ENCODE measurements around the gene DCDC2C. TPM values are rescaled to one million over a fixed set of nuclear protein-coding genes. Genes with fewer than 3 reads are reported as not detected.
A peak's percentile ranks its signal among the peaks of the same experiment; 100 is the strongest.

Gene DCDC2C
- total RNA-seq, 3 donors from 2014 or later: 0.35 TPM; not detected in 2

DNA sequence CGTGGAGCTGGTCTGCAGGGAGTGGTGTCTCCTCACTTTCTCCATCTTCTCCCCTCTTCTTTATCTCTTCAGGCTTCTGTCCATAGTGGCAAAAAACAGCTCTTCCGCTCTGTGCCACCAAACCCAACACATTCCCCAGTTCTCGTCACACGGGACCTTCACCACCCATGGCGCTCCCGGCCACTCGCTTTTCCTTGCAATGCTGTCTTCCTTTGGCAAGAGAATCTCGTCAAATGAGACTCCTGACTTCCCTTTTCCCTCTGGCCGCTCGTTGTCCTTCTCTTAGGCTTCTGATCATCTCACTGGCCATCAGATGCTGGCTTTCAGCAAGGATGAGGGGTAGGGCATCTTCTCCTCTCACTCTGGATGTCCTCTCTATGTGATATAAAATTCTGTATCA is 72.9 kb downstream of the DCDC2C start:
- H3K36me3 ChIP-seq (ENCODE audit: low read depth): no peaks in the 10 kb centered on the region
- intact Hi-C loops (cut with DNase I, micrococcal nuclease): no loop called here
- H3K4me3 ChIP-seq: no peak overlapping the region
- no peak for ATAC-seq
- no peak for DNase-seq
- no peaks in the 10 kb centered on the region for H3K9me3 ChIP-seq
- H3K4me1 ChIP-seq (ENCODE audit: low read depth): no peaks in the 10 kb centered on the region
- TF ChIP-seq, protein P1, sequence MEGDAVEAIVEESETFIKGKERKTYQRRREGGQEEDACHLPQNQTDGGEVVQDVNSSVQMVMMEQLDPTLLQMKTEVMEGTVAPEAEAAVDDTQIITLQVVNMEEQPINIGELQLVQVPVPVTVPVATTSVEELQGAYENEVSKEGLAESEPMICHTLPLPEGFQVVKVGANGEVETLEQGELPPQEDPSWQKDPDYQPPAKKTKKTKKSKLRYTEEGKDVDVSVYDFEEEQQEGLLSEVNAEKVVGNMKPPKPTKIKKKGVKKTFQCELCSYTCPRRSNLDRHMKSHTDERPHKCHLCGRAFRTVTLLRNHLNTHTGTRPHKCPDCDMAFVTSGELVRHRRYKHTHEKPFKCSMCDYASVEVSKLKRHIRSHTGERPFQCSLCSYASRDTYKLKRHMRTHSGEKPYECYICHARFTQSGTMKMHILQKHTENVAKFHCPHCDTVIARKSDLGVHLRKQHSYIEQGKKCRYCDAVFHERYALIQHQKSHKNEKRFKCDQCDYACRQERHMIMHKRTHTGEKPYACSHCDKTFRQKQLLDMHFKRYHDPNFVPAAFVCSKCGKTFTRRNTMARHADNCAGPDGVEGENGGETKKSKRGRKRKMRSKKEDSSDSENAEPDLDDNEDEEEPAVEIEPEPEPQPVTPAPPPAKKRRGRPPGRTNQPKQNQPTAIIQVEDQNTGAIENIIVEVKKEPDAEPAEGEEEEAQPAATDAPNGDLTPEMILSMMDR (IDR thresholded peaks at IDR 0.05): no peak

GRCh38 chr2:3777966-3778365 is 74.6 kb downstream of the DCDC2C start:
- Histone ChIP-seq H3K36me3 (ENCODE audit: low read depth) (no peaks in the 10 kb centered on the region), H3K4me1 (ENCODE audit: low read depth) (no peaks in the 10 kb centered on the region), H3K9me3 (no peaks in the 10 kb centered on the region), H3K4me3 (no peak overlapping the region)
- intact Hi-C loops (cut with DNase I, micrococcal nuclease): no loop called here
- ATAC-seq (no peak), DNase-seq (no peak)
- TF ChIP-seq, protein P1 (IDR thresholded peaks at IDR 0.05): no peak

GRCh38 chr2:3778851-3779495 is 75.6 kb downstream of the DCDC2C start:
- H3K36me3 ChIP-seq (ENCODE audit: low read depth): no peaks in the 10 kb centered on the region
- intact Hi-C loops (cut with DNase I, micrococcal nuclease): no loop called here
- no peak for DNase-seq
- ATAC-seq: no peak
- H3K4me1 ChIP-seq (ENCODE audit: low read depth): no peaks in the 10 kb centered on the region
- TF ChIP-seq, protein P1 (IDR thresholded peaks at IDR 0.05): no peak
- H3K9me3 ChIP-seq: no peaks in the 10 kb centered on the region
- no peak overlapping the region for H3K4me3 ChIP-seq

DNA sequence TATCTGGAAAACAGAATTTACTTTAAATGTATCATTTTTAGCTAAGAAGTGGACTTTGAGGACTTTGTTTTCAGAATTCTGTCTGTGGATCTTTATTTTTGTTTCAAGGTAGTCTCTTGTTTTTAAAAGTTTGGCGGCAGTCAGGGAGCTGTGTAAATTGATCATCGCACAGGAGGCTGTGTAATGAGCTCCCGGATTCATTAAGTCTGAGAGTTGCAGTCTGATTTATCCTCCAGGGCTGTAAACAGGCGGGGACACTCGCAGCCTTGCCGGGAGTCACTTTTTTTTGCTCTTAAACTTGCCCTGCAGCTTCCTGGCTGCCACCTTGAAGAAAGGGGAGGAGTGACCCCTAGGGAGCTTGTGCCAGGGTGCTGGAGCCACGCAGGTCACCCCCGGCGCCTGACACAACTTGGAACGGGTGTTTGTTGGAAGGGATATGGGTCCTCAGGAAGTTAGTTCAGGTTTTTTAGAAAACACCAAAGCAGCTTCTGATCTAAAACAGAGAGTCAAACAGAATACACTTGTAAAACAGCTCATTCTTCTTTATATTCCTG is 76.2 kb downstream of the DCDC2C start:
- intact Hi-C loops (cut with DNase I, micrococcal nuclease): no loop called here

DNA sequence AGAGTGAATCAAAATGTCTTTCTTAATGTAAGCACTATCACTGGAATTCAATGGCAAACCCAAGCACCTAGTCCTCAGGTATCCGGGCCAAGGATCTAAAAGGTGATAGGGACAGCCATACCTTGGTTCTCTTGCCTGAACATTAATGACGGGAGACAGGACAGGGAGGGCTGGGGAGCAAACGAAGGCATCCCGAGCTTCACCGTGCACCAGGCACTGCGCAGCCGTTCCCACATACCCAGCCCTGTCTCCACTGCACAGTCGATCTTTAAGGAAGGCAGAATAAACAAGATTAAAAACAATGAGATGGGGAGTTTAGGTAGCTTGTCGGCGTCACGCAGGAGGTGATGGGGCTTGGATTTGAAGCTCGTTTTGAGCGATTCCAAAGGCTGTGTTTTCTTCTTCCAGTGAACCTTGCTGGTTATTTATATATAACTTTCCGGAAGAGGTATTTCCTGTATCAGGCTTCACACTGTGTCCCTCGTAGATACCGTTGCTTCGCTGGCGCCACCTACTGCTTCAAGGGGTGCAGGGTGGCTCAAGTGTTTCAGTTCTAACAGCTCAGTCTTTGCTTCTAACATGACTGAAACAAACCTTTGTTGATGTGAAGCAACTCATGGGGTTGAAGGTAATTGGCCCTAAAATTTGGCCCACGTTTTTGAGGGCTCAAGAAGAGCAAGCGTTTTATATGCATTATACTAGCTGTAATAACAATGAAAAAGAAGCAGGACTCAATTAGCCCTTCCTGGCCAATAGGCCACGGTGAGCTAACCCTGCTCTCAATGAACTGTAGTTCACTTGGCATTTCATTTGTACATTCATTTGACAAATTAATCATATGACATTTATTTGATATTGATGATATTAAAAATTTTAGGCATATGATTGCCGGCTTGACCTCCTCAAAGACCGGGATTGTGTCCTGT is 77.4 kb downstream of the DCDC2C start:
- DNase-seq (peak in 2 of 3 donors; percentile 37 to 52), ATAC-seq (peak; percentile 72)
- TF ChIP-seq, protein P1 (IDR thresholded peaks at IDR 0.05): no peak
- intact Hi-C loops (cut with DNase I, micrococcal nuclease): no loop called here
- no peak overlapping the region for H3K4me3 ChIP-seq
- H3K9me3 ChIP-seq: no peaks in the 10 kb centered on the region
- H3K36me3 ChIP-seq (ENCODE audit: low read depth): no peaks in the 10 kb centered on the region
- no peaks in the 10 kb centered on the region for H3K4me1 ChIP-seq (ENCODE audit: low read depth)

More for the DNA sequence above, 76.2 kb downstream of the DCDC2C start:
- Histone ChIP-seq H3K4me1 (ENCODE audit: low read depth) (no peaks in the 10 kb centered on the region), H3K4me3 (no peak overlapping the region), H3K9me3 (no peaks in the 10 kb centered on the region), H3K36me3 (ENCODE audit: low read depth) (no peaks in the 10 kb centered on the region)
- no peak for DNase-seq
- TF ChIP-seq, protein P1 (IDR thresholded peaks at IDR 0.05): no peak
- ATAC-seq: no peak
